Left colon (tissue), 2 donors: ENCODE results near the gene VSX2. TPM values are rescaled to one million over a fixed set of nuclear protein-coding genes. Genes with fewer than 3 reads are reported as not detected.

Experiments used
- ATAC-seq: fragments of 200-7000 bp; cut with Tn5 transposase; one replicate; pipeline ENCODE4 v1.9.1; 2020; ENCODE audit warnings: mild to moderate bottlenecking, moderate library complexity
- DNase-seq, 2 donors: peaks; one replicate each; pipeline ENCODE4 v3.0.0-alpha.2; 2020
- intact Hi-C, 2 donors: fragments of 100-400 bp; cut with DNase I in 1 of 2; cut with micrococcal nuclease in 1 of 2; formaldehyde crosslinking; loops; one replicate each; pipeline versions ENCODE4 v1.11.2 to v1.14.0; 2022; cut with DNase I, micrococcal nuclease
- long read RNA-seq: library from polyadenylated mRNA; unstranded; transcript quantifications from one replicate; pipeline ENCODE4 v2.0.0, GENCODE V29; 2021
- total RNA-seq, 2 donors: library from RNA; stranded (reverse); fragmentation: NEBNext Ultra II Directional; extraction: Animal tissue kit (Norgen Biotek cat#: 25700); gene quantifications; one replicate each; pipeline ENCODE4 v1.2.1, GENCODE V29; 2021
- donor health status: DM: no; HTN: no; CAD: no.
- donor health status: DM: yes; HTN: yes; CAD: no.

The VSX2 gene
- total RNA-seq, result not detected
- long read RNA-seq, result 0 reads

- no peak for DNase-seq
- intact Hi-C loops, result no loop called here
- ATAC-seq, result no peak
Observed at GRCh38 chr14:74238974-74239847, at the start of gene VSX2. Gene VSX2 (plus strand): TSS chr14:74239449. CDS start chr14:74239562, 113 bp downstream.

GRCh38 chr14:74190927-74191575 is 48.2 kb upstream of the VSX2 start:
- intact Hi-C loops, result no loop called here
- no peak for ATAC-seq

GRCh38 chr14:74194506-74195274 is 44.6 kb upstream of the VSX2 start:
- no peak for DNase-seq
- intact Hi-C loops, result no loop called here
- ATAC-seq, result no peak

More at GRCh38 chr14:74190927-74191575, 48.2 kb upstream of the VSX2 start:
- no peak for DNase-seq

DNA sequence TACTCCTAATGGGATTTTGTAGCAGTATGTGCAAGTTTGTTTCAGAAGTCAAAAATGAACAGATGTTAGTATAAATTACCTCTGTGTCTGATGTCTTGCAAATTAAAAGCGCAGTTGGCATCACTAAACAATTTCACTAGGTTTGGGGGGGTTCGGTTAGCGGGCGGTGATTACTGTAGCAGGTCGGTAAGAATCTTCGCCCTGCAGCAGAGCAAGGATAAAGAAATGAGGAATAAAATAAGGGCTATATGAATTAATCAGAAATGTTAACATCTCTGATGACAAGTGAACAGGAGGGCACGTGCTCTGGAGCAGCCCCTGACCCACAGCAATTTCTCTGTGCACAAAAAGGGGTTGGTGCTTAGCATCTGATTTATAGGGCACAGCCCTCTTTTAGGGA is 43.6 kb upstream of the VSX2 start:
- intact Hi-C loops, result no loop called here
- DNase-seq (no peak), ATAC-seq (no peak)

- intact Hi-C loops, result no loop called here
- no peak for ATAC-seq
Observed at GRCh38 chr14:74198441-74199234, 40.6 kb upstream of the VSX2 start.

DNA sequence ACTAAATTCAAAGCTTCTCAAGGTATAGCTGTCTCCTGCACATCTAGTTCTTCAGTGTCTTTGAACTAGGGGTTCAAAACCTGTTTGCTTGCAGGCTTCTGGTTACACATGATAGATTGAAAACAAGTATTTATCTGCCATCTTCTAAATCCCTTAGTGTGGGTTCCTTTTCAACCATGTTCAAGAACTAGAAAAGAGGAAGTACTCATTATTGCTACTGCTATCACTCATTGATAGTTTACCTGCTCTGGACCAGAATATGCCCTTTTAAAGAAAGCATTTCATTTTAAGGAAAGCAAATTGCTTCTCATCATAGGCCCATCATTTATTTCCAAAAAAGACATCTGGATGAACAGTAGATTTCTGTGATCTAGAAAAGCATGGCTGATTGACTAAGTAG is 37.1 kb upstream of the VSX2 start:
- ATAC-seq, result no peak
- intact Hi-C loops, result no loop called here
- DNase-seq, result no peak

More at GRCh38 chr14:74198441-74199234, 40.6 kb upstream of the VSX2 start:
- DNase-seq, result no peak

- no peak for ATAC-seq
- intact Hi-C loops, result no loop called here
- no peak for DNase-seq
Observed at GRCh38 chr14:74203639-74204038, 35.6 kb upstream of the VSX2 start.

- intact Hi-C loops, result no loop called here
- ATAC-seq, result no peak
- DNase-seq, result no peak
Observed at GRCh38 chr14:74204491-74204890, 34.8 kb upstream of the VSX2 start.

GRCh38 chr14:74205882-74206281 is 33.4 kb upstream of the VSX2 start:
- ATAC-seq (no peak), DNase-seq (no peak)
- intact Hi-C loops, result no loop called here

- no peak for DNase-seq
- ATAC-seq, result no peak
- intact Hi-C loops, result no loop called here
Observed at GRCh38 chr14:74207943-74208342, 31.3 kb upstream of the VSX2 start.

DNA sequence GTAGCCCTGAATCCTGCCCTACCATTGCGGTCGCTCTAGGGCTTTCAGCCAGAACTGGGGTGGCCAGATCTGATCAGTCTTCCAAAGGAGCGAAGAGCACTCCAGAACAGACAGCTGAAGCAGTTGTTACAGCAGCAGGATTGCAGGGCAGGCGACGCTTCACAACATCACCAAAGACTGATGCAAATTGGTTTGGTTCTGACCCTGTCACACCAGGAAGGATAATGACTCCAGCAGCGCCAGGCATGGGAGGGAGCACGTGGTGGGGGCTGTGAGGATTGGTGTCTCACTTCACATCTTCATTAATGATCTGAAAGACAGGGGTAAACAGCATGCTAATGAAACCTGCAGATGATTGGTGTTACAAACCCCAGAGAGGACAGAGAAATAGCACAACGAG is 30.6 kb upstream of the VSX2 start:
- ATAC-seq (no peak), DNase-seq (no peak)
- intact Hi-C loops, result no loop called here

DNA sequence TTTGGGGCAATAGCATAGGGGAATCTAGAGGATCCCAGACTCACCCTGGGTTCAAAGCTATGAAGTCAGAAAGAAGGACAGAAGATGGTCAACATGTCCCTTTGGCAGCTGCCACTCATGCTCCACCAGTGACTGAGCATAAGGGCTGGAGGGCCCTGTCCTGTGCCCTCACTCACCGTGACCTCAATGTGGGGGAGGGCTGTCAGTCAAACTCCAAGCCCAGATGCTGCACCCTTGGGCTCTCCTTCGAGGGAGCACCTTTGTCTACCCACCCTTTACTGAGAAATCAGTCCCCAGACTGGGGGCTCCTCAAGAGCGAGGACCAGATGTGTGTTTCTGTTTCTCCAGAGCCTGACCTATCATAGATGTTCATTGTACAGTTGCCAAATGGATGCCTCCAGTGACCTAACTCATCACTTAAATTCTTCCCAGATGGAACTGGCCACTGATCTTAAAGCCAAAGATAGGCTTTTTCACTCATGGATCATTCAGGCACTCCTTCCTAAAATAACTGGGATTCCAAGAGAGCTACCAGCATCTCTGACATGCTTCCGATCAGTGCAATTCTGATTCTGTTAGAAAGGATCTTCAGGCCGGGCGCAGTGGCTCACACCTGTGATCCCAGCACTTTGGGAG is 27.2 kb upstream of the VSX2 start:
- no peak for DNase-seq
- intact Hi-C loops, result no loop called here

GRCh38 chr14:74213907-74214803 is 25.1 kb upstream of the VSX2 start:
- ATAC-seq, result no peak

More for the DNA sequence above, 27.2 kb upstream of the VSX2 start:
- no peak for ATAC-seq

GRCh38 chr14:74216671-74217070 is 22.6 kb upstream of the VSX2 start:
- DNase-seq, result no peak
- intact Hi-C loops, result no loop called here
- ATAC-seq, result no peak

More at GRCh38 chr14:74213907-74214803, 25.1 kb upstream of the VSX2 start:
- intact Hi-C loops, result no loop called here
- DNase-seq, result no peak

DNA sequence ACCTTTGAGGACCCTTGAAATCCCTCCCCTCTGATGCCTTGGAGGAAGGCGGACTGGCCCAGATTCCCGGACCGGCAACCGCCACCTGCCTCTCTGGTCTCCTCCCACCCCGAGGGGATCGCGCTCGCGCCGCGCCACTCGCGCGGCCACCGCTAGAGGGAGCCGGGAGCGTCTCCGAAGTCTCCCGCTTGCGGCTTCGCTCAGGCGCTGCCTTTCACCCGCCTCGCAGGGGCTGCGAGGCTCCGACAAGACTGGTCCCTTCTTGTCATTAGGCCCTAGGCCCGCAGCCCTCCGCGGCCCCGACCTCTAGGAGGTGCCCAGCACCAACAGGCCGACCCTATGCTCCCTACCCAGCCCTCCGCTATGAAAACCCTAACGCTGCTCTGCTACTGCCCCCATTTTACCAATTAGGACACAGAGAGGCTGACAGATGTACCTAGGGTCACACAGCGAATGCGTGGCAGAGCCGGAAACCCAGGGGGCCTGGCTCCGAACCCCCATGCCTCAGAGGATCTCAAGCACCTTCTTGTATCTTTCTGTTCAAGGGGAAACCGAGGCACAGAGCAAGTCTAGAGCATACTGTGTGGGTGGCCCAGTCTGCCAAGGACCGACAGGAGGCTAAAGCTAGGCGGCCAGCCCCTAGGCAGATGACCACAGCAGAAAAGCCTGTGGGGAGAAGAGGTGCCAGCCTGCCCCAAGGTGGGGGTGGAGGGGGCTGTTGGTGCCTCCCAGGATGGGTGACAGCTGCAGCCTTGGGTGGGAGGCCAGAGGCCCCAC is 21.4 kb upstream of the VSX2 start:
- intact Hi-C loops, result no loop called here
- DNase-seq (peak in 1 of 2 donors; percentile 74), ATAC-seq (peak; percentile 87)

DNA sequence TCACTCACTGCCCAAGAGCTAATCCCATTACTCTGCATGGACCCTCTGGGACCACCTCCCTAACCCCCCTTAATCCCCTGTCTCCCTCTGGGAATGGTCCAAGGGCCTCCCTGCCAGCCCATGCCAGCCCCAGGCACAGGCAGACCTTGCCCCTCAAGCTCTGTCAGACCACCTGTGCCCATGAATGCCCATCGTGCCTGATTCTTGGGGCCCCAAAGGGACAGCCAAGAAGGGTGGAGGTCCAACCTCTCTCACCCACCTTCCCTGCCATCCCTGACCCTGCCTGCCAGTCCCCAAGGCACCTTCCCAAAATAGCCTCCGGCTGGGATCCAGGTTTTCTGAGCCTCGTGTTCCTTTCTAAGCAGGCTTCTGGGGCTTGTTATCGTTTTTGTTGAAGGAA is 20.8 kb upstream of the VSX2 start:
- intact Hi-C loops, result no loop called here
- DNase-seq (no peak), ATAC-seq (no peak)
